Glutamatergic neuron (in vitro differentiated cells): ENCODE measurements around the gene LCP2. TPM values are rescaled to one million over a fixed set of nuclear protein-coding genes. Genes with fewer than 3 reads are reported as not detected.

Experiments used
- DNase-seq: peaks from one replicate; pipeline ENCODE4 v3.0.0; 2022
- H3K27ac Mint-ChIP-seq: one replicate; pipeline ENCODE4 v1.8.0; 2020; ENCODE audit warnings: mild to moderate bottlenecking, mixed read lengths, inconsistent platforms; ENCODE audit not compliant: unreplicated experiment
- H3K27me3 Mint-ChIP-seq: one replicate; pipeline ENCODE4 v1.8.0; 2020; ENCODE audit warnings: mild to moderate bottlenecking, moderate library complexity, mixed read lengths, inconsistent platforms; ENCODE audit not compliant: unreplicated experiment
- H3K36me3 Mint-ChIP-seq: one replicate; pipeline ENCODE4 v1.8.0; 2020; ENCODE audit warnings: mild to moderate bottlenecking, mixed read lengths, inconsistent platforms; ENCODE audit not compliant: unreplicated experiment
- H3K4me1 Mint-ChIP-seq: one replicate; pipeline ENCODE4 v1.8.0; 2020; ENCODE audit warnings: mild to moderate bottlenecking, low read depth, mixed read lengths, inconsistent platforms; ENCODE audit not compliant: unreplicated experiment
- H3K4me3 Mint-ChIP-seq: one replicate; pipeline ENCODE4 v1.8.0; 2020; ENCODE audit warnings: mild to moderate bottlenecking, mixed read lengths, inconsistent platforms; ENCODE audit not compliant: unreplicated experiment
- H3K9me3 Mint-ChIP-seq: one replicate; pipeline ENCODE4 v1.8.0; 2020; ENCODE audit warnings: mild to moderate bottlenecking, moderate library complexity, mixed read lengths, inconsistent platforms; ENCODE audit not compliant: unreplicated experiment
- CTCF ChIP-seq: fragments of 200-600 bp; sonication (generic); IDR thresholded peaks from one replicate; pipeline ENCODE4 v1.5.0; 2021; ENCODE audit not compliant: partially characterized antibody, unreplicated experiment
- total RNA-seq: library from RNA; stranded (reverse); fragmentation: NEBNext Ultra II Directional; extraction: Animal tissue kit (Norgen Biotek cat#: 25700); gene quantifications from one replicate; pipeline ENCODE4 v1.2.1, GENCODE V29; 2021; ENCODE audit not compliant: unreplicated experiment

LCP2 gene
- total RNA-seq, 1 donor from 2014 or later = not detected

- TF ChIP-seq CTCF = no peak
- Mint-ChIP-seq H3K27ac (no peak overlapping the region), H3K36me3 (no peaks in the 10 kb centered on the region), H3K4me3 (no peak overlapping the region), H3K9me3 (no peaks in the 10 kb centered on the region), H3K27me3 (no peaks in the 10 kb centered on the region), H3K4me1 (peaks cover 18% of the 10 kb centered on the region)
- no peak for DNase-seq
These were observed 43.5 kb downstream of the LCP2 start for GRCh38 chr5:170254056-170254455.

GRCh38 chr5:170252720-170253350 is 44.7 kb downstream of the LCP2 start:
- peaks cover 18% of the 10 kb centered on the region for H3K4me1 Mint-ChIP-seq
- no peak for DNase-seq
- no peak overlapping the region for H3K4me3 Mint-ChIP-seq
- H3K27ac Mint-ChIP-seq = no peak overlapping the region
- H3K9me3 Mint-ChIP-seq = no peaks in the 10 kb centered on the region
- TF ChIP-seq CTCF = no peak
- H3K36me3 Mint-ChIP-seq = no peaks in the 10 kb centered on the region
- H3K27me3 Mint-ChIP-seq = no peaks in the 10 kb centered on the region

- H3K4me3 Mint-ChIP-seq = no peak overlapping the region
- H3K27me3 Mint-ChIP-seq = no peaks in the 10 kb centered on the region
- no peak for DNase-seq
- TF ChIP-seq CTCF = no peak
- H3K27ac Mint-ChIP-seq = no peak overlapping the region
- peaks cover 15% of the 10 kb centered on the region for H3K4me1 Mint-ChIP-seq
- no peaks in the 10 kb centered on the region for H3K36me3 Mint-ChIP-seq
- no peaks in the 10 kb centered on the region for H3K9me3 Mint-ChIP-seq
These were observed 45.5 kb downstream of the LCP2 start for GRCh38 chr5:170252109-170252508.

GRCh38 chr5:170251462-170251861 is 46.1 kb downstream of the LCP2 start:
- Mint-ChIP-seq H3K4me1 (peaks cover 11% of the 10 kb centered on the region), H3K36me3 (no peaks in the 10 kb centered on the region), H3K9me3 (no peaks in the 10 kb centered on the region), H3K27ac (no peak overlapping the region), H3K27me3 (peaks cover under 1% of the 10 kb centered on the region), H3K4me3 (no peak overlapping the region)
- no peak for DNase-seq
- no peak for TF ChIP-seq CTCF

GRCh38 chr5:170250810-170251317 is 46.7 kb downstream of the LCP2 start:
- Mint-ChIP-seq H3K9me3 (no peaks in the 10 kb centered on the region), H3K27me3 (peaks cover 2% of the 10 kb centered on the region), H3K4me1 (peaks cover 12% of the 10 kb centered on the region), H3K36me3 (no peaks in the 10 kb centered on the region), H3K27ac (no peak overlapping the region), H3K4me3 (no peak overlapping the region)
- TF ChIP-seq CTCF = no peak
- no peak for DNase-seq
